NCI-H1417 (cell line): ENCODE results near the gene PPP1R3A.
A peak's percentile ranks its signal among the peaks of the same experiment; 100 is the strongest.
"Not testable (repeated sequence)": the region's sequence is repeated elsewhere in the genome, so short reads cannot be mapped to it uniquely, and the experiment has no call there.

ENCODE experiments used
- DNase-seq, 3 experiments: peaks; one replicate each; lab custom pipeline; 2025; lab: John Stamatoyannopoulos, UW

The PPP1R3A gene

DNA sequence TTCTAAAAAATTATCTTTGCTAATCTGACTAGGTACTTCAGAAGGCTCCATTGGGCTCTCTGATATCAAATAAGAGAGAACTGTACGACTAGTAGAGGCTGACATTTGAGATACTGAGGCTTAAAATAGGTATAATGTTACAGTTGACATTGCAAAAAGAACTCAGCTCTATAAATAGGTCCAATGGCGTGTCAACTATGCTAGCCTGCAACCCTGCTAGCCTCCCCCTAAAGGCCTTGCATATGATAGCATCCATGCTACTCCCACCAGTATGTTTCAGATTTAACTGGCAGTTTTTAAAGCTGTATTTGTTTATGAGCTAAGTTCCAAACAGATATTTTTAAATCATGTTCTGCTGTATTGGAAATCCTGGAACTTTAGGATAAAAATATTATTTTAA is at the start of gene PPP1R3A:
Gene PPP1R3A (minus strand): TSS at position 64 of the 400 bp plus-strand sequence. CDS start 13 bp downstream, at position 51.
- peak in 1 of 3 experiments; percentile 8 for DNase-seq

DNA sequence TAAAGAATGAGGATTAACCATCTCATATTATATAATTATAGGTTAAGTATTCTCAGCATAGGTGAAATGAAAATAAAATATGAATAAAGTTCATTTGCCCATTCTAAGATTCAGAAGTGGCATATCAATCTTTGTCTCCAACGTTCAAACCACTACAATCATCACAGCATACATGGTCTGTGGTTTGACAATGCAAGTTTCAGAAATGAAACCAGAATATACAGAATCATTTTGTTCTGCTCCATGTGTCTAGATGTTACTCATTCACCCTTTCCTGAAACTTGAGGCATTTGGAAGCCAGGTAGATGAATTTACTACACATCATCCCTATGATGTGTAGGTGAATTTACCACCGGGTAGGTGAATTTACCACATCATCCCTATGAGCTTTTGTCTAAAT is 44.5 kb upstream of the PPP1R3A start:
- DNase-seq, result no peak

DNA sequence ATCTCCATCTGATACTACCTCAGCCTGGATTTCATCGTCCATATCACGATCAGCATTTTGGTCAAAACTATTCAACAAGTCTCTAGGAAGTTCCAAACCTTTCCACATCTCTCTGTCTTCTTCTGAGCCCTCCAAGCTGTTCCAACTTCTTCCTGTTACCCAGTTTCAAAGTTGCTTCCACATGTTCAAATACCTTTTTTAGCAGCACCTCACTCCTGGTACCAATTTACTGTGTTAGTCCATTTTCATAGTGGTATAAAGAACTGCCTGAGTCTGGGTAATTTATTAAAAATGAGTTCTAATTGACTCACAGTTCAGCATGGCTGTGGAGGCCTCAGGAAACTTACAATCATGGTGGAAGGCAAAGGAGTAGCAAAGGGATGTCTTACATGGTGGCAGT is 41.1 kb upstream of the PPP1R3A start:
- no peak for DNase-seq

GRCh38 chr7:113955157-113955556 is 36.3 kb upstream of the PPP1R3A start:
- no peak for DNase-seq

DNA sequence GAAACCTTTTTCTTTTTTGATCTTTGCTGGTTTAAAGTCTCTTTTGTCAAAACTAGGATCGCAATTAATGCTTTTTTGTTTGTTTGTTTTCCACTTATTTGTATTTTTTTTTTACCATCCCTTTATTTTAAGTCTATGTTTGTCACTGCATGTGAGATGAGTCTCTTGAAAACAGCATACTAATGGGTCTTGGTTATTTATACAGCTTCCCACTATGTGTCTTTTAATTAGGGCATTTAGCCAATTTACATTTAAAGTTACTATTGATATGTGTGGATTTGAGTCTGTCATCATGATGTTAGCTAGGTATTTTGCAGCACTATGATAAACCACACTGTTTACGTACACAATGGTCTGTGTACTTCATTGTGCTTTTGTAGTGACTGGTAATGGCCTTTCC is 34.7 kb upstream of the PPP1R3A start:
- no peak for DNase-seq

GRCh38 chr7:113945018-113945938 is 26.5 kb upstream of the PPP1R3A start:
- DNase-seq, result peak in 1 of 3 experiments; percentile 26

DNA sequence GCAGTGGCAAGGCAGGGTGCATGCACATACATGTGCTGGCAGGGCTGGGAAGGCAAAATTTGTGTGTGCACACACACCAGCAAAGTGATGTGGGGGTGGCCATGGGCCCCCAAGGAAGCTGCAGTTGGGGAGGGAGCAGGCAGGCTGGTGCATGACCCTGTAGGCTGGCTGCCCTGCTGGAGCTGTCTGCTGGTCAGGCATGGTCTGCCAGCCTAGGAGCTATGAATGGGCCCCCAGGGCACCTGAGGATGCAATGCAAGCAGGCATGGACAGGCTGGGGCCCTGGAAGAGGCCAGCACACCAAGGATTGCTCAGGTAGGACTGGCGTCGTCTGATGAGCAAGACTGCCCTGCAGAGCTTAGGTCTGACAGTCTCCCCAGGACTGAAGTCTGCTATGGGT is 18.2 kb upstream of the PPP1R3A start:
- no peak for DNase-seq

DNA sequence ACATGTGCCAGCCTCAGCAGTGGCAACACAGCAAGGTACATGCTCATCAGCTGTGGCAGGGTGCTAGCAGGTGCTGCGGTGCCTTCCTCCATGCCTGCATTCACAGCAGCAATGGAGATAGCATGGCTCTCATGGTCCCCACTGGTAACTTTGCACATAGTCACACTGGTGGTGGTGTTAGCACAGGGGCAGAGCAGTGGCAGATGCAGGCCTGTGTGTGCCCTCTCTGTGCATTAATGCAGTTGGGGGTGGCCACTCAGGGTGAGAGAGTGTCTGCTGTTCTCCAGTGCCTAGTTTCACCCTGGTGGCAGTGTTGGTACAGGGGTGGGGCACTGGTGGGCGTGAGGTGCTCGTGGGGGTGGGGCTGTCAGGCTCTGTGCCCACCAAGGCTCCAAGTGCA is 17.7 kb upstream of the PPP1R3A start:
- DNase-seq, result no peak

DNA sequence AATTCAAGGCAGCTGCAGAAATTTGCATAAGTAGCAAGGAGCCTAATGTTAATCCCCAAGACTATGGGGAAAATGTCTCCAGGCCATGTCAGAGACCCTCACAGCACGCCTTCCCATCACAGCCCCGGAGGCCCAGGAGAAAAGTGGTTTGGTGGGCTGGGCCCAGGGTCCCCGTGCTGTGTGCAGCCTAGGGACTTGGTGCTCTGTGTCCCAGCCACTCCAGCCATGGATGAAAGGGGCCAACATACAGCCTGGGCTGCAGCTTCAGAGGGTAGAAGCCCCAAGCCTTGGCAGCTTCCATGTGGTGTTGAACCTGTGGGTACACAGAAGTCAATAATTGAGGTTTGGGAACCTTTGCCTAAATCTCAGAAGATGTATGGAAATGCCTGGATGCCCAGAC is 10.6 kb upstream of the PPP1R3A start:
- not testable (repeated sequence) for DNase-seq

- DNase-seq, result no peak
Observed at GRCh38 chr7:113928112-113928511, 9.3 kb upstream of the PPP1R3A start.

GRCh38 chr7:113922049-113922448 is 3.2 kb upstream of the PPP1R3A start:
- no peak for DNase-seq

- DNase-seq, result no peak
Observed at GRCh38 chr7:113921363-113921762, 2.6 kb upstream of the PPP1R3A start.

- no peak for DNase-seq
Observed at GRCh38 chr7:113917840-113918239, 969 bp downstream of the PPP1R3A start.

- DNase-seq, result no peak
Observed at GRCh38 chr7:113915956-113916355, 2.9 kb downstream of the PPP1R3A start.

DNA sequence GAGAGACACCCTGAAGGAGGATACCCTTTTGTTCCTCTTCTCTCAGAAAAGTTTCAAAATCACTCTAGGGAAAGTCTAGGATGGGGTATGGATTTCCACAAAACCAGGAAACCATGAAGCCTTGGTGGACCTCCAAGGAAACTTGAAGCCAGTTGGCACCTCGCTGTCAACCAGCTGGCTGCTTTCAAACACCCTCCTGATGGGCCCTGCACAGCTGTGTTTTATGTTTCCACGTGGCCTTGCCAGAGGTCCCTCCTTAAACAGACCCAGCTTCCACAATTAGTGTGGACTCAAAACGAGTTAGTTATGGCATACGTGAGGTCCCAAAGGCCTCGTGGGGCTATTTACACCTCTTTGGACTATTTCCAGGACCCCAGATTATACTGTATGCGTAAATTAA is 5.9 kb downstream of the PPP1R3A start:
- DNase-seq, result no peak

DNA sequence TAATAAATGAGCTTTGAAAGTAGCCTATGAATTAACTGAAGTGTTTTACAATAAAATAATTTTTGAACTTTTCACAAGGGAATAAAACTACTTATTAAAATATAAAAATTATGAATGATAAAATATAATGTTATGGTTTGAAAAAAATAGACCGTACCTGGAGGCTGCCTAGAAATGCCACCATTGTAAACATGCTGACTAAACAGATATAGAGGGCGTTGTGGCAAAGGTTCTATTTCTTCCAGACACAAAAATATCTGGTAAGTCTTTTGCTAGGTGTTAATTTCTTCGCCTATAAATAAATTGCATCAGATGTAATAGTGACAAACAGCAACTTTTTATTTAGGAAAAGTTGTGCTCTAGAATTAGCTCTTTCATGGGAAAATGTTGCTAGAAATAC is 11.2 kb downstream of the PPP1R3A start:
- no peak for DNase-seq

- DNase-seq, result no peak
Observed at GRCh38 chr7:113904521-113904920, 14.3 kb downstream of the PPP1R3A start.

GRCh38 chr7:113892818-113893217 is 26.0 kb downstream of the PPP1R3A start:
- DNase-seq, result no peak

GRCh38 chr7:113891828-113892227 is 27.0 kb downstream of the PPP1R3A start:
- no peak for DNase-seq

GRCh38 chr7:113891031-113891350 is 27.8 kb downstream of the PPP1R3A start:
- no peak for DNase-seq

- DNase-seq, result no peak
Observed at GRCh38 chr7:113890331-113891030, 28.3 kb downstream of the PPP1R3A start.

GRCh38 chr7:113883096-113883495 is 35.7 kb downstream of the PPP1R3A start:
- DNase-seq, result no peak

- no peak for DNase-seq
Observed at GRCh38 chr7:113880559-113880958, 38.2 kb downstream of the PPP1R3A start.
